NCI-H2029 (cell line): ENCODE measurements around the gene DGKZ.

ENCODE experiments used
- DNase-seq: peaks from one replicate; lab custom pipeline; 2025; lab: John Stamatoyannopoulos, UW

DGKZ gene

GRCh38 chr11:46347637-46348311 lies 511 bp downstream of the DGKZ start:
- no peak for DNase-seq

DNA sequence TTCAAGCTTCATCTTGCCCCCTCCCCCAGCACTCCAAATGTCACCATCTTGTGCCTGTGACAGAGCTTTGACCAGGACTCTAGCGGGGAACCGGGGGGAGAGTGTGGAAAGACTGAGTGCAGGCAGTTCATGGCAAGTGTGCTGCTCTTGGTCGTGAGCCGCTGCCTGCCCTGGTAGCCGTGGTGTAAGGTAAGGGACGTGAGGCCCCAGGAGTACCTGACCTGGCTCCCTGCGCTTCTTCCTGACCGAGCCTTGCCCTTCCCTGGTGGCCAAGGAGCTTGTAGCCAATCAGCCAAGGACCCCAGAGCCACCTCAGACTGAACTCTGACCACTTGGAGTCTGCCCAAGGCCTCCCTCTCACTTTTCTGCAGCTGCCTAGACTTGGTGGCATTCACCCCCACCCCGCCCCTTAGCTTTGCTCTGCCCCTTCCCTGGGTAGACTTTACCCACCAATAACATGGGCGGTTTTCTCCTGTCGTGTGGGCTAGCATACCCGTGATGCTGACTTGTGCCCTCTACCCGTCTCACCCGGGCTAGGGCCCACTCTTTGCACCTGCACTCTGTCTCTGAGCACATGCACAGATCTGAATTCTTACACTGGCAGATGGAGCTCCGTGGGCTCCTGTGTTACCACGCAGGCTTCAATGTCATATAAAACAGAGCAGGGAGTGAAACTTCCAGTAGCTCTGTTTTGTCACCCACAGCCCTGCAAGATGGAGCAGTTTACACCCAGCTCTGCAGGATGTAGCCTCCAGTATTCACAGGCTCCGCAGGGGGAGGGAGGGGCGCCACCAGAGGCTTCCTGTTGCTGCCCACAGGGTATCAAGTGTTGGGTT lies 1.5 kb downstream of the DGKZ start:
- no peak for DNase-seq

DNA sequence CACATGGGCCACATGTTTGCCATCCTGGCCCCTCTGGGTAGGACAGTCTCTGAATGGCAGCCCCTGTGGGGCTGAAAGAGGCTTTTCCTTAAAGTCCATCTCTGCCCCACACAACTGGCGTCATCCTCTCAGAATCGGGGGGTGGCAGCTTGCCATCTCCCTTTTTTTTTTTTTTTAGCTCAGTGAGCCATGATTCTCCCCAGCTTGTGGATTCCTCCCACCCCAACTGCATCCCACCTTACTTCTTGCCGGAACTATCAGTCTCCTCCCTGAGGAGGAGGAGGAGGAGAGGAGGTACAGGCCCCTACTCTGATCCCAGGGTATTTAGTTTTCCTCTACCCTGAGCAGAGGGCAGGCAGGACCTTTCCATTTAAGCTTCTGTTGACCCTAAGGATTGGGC lies 3.4 kb downstream of the DGKZ start:
- no peak for DNase-seq

GRCh38 chr11:46351148-46351547 lies 3.9 kb downstream of the DGKZ start:
- no peak for DNase-seq

GRCh38 chr11:46351606-46352005 lies 4.3 kb downstream of the DGKZ start:
- DNase-seq = no peak

- no peak for DNase-seq
Observed at GRCh38 chr11:46352063-46352841, 5.0 kb downstream of the DGKZ start.

DNA sequence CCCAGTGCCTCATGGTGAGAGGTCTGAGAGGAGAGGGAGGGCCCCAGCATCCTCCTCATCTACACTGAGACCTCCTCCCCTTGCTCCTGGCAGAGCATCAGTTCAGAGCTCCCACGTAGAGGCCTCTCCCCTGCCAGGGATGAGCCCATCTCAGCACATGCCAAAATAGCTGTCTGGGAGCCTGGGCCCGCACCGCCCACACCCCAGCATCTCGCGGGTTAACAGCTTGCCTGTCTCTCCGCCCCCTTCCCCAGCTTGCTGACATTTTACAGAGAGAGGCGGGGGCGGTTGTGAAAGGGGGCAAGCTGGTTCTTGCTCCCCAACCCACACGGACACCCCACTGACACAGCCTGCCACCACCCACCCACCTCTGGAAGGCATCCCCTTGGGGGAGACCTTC lies 6.4 kb downstream of the DGKZ start:
- no peak for DNase-seq

- DNase-seq = no peak
Observed at GRCh38 chr11:46356924-46357482, 9.7 kb downstream of the DGKZ start.

DNA sequence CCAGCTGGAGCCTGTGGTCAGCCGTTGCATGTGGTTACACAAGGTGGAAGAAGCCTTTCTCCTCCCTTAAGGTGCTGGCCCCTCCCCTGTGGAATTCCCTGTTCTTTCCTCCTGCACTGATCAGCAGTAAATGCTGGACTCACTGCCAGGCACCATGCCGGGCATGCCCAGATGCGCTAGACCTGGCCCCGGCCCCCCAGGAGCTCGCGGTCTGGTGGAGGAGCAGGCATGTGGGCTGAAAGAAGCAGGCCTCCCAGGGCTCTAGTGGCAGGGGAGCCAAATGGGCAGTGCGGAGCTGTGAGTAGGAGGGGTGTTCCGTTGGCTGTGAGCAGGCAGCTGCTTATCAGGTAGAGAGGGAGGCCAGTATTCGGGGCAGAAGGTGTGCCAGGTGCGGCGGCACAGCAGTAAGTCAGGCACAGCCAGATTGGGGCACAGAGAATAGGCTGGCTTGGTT lies 10.2 kb downstream of the DGKZ start:
- no peak for DNase-seq

GRCh38 chr11:46359953-46360352 lies 12.7 kb downstream of the DGKZ start:
- DNase-seq = no peak

GRCh38 chr11:46360878-46361277 lies 13.6 kb downstream of the DGKZ start:
- no peak for DNase-seq

DNA sequence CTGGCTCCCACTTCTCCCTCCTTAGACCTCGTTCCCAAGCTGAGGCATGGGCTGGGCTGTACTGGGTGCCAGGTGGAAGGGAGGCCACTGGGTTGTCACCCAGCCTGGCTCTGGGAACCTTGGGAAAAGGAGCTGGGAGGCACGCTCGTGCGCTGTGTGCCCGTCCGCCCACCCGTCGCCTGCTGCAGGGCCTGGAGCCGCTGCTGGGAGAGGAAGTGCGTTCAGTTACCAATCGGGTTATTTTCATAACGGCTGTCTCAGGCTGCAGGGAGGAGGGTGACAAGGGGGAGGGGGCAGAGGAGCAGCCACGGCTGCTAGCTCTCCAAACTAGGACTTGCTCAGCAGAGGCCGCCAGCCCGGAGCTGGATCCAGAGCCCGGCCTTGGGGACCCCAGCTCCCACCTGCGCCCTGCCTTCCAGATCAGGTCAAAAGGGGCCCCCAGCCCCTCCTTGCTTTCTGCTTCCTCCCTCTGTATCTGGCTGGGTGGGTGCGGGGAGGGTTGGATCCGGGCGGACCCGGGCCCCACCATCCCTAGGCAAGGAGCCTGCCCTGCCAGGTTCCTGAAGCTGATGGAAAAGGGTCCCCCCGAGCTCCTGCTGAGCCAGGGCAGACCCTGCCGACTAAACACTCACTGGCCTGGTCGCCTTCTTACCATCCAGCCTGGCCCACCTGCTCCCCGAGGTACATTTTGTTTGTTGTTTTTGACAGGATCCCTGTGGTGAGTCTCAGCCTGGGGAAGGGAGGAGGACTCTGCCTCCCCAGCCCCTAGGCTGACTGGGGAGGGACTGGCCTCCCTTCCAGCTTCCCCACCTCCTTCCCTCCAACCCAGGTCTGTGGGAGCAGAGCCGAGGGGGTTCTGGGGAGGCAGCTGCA lies 14.3 kb downstream of the DGKZ start:
- DNase-seq = no peak

DNA sequence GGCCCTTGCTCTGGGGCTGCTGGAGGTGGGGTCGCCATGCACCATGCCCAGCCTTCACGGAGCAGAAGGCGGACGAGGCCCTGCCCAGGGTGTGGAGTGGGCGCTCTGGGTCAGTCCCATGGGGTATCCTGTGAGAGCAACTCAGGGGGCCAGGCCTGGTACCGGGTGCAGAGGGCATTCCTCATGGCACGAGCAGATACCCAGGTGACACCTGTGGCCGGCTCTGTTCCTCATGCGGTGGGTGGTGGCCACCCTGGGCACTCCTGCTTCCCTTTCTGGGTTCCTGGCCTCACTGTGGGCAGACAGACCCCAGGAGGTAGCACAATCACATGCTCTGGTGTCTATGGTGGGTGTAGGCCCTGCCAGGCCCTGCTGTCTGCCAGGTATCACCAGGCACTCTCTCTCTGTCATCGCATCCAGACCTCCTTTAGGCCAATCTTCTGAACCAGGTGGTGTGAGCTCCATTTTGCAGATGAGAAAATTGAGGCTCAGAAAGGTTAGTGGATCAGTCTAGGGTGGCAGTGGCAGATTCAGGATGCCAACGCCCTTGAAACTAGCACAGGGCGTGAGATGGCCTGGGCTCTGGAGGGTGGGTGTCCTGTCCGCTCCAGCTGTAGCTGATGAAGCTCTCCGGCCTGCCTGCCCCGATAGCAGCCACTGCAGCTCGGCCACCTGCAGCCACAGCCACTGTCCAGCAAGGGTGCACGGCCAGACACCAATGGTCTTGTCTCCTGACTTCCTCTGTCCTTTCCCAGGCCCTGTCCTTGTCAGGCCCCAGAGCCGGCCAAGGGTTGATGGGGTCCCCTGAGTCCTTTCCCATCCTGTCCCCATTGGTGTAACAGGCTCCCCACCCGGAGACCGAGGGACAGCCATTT lies 15.1 kb downstream of the DGKZ start:
- no peak for DNase-seq

- DNase-seq = no peak
Observed at GRCh38 chr11:46363031-46363407, 15.8 kb downstream of the DGKZ start.

DNA sequence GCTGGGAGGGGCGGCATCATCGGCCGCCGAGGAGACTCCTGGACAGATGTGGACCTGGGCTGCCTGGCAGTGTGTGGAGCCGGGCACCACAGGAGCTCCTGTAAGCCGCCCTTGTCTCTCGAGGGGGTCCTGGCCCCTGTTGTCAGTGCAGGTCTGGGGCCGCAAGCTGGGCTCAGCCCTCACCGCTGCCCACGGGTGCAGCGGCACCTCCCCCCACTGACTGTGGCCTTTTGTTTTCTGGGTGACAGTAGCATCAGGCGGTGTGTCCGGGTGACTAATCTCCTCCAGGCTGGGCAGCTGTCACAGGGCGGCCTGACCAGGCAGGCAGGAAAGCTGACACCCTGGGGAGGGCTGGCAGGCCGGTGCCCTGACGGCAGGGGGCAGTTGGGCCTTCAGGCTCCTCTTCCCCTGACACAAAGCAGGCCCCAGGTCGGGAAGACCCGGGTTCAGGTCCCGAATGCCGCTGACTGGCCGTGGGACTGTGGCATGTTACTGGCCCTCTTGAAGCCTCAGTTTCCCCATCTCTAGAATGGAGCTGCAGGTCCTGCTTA lies 16.3 kb downstream of the DGKZ start:
- no peak for DNase-seq

- DNase-seq = no peak
Observed at GRCh38 chr11:46364056-46364455, 16.8 kb downstream of the DGKZ start.

GRCh38 chr11:46364791-46365190 lies 17.5 kb downstream of the DGKZ start:
- no peak for DNase-seq

GRCh38 chr11:46366260-46366659 lies 19.0 kb downstream of the DGKZ start:
- no peak for DNase-seq

DNA sequence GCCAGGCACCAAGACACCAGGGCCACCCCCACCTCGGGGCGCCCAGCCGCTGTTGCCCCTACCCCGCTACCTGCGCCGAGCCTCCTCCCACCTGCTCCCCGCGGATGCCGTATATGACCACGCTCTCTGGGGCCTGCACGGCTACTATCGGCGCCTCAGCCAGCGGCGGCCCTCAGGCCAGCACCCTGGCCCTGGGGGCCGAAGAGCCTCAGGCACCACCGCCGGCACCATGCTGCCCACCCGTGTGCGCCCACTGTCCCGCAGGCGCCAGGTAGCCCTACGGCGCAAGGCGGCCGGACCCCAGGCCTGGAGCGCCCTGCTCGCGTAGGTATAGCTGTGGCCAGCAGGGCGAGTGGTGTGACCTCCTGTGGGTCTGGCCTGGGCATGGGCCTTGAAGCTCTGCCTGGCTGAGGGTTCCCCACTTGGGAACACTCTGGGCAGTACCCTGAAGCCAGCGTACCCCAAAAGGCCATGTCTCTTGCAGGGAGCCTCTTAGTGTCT lies 19.4 kb downstream of the DGKZ start:
- no peak for DNase-seq
